GM23338 (cell line): ENCODE data around the gene BNC2. TPM values are rescaled to one million over a fixed set of nuclear protein-coding genes. Genes with fewer than 3 reads are reported as not detected.

Experiments used
- ATAC-seq: fragments of 200-7000 bp; cut with Tn5 transposase; 3 replicates; pipeline ENCODE4 v1.9.1; 2020
- DNase-seq: peaks from one replicate; pipeline ENCODE4 v3.0.0-alpha.2; 2015; ENCODE audit warnings: low spot score
- H2AFZ ChIP-seq: fragments of 200-600 bp; sonication (generic); 2 replicates; pipeline ENCODE4 v1.8.0; 2016; ENCODE audit warnings: antibody characterized with exemption, mild to moderate bottlenecking, moderate library complexity
- H3F3A ChIP-seq: fragments of 200-600 bp; sonication (generic); replicated peaks from 2 replicates; pipeline ENCODE4 v1.8.0; 2017; ENCODE audit warnings: antibody characterized with exemption, mixed run types, low read depth
- H3K27ac ChIP-seq: fragments of 200-600 bp; sonication (generic); 2 replicates; pipeline ENCODE4 v1.6.1; 2016; ENCODE audit warnings: low read depth
- H3K27me3 ChIP-seq: fragments of 200-600 bp; sonication (generic); 2 replicates; pipeline ENCODE4 v1.8.0; 2016; ENCODE audit warnings: mild to moderate bottlenecking, mixed run types, moderate library complexity; ENCODE audit not compliant: insufficient read depth
- H3K36me3 ChIP-seq: fragments of 200-600 bp; sonication (generic); 2 replicates; pipeline ENCODE4 v1.8.0; 2016; ENCODE audit warnings: mild to moderate bottlenecking; ENCODE audit not compliant: insufficient read depth
- H3K4me1 ChIP-seq: fragments of 200-600 bp; sonication (generic); 2 replicates; pipeline ENCODE4 v1.8.0; 2016; ENCODE audit warnings: mild to moderate bottlenecking, moderate library complexity; ENCODE audit not compliant: insufficient read depth
- H3K4me2 ChIP-seq: fragments of 200-600 bp; sonication (generic); 2 replicates; pipeline ENCODE4 v1.7.1; 2017; ENCODE audit warnings: mixed run types
- H3K4me3 ChIP-seq: fragments of 200-600 bp; sonication (generic); 2 replicates; pipeline ENCODE4 v1.6.1; 2016; ENCODE audit warnings: mixed run types
- H3K79me2 ChIP-seq: fragments of 200-600 bp; sonication (generic); replicated peaks from 2 replicates; pipeline ENCODE4 v1.8.0; 2017; ENCODE audit warnings: mild to moderate bottlenecking; ENCODE audit not compliant: insufficient read depth
- H3K9me2 ChIP-seq: fragments of 200-600 bp; sonication (generic); 2 replicates; pipeline ENCODE4 v1.8.0; 2017; ENCODE audit not compliant: insufficient read depth
- H4K20me1 ChIP-seq: fragments of 200-600 bp; sonication (generic); replicated peaks from 2 replicates; pipeline ENCODE4 v1.8.0; 2017; ENCODE audit warnings: mild to moderate bottlenecking; ENCODE audit not compliant: insufficient read depth
- H3K27ac Mint-ChIP-seq: 2 replicates; pipeline ENCODE4 v1.8.0; 2020; ENCODE audit warnings: inconsistent platforms, mild to moderate bottlenecking, moderate library complexity, mixed read lengths
- H3K27me3 Mint-ChIP-seq: 3 replicates; pipeline ENCODE4 v1.8.0; 2022; ENCODE audit warnings: low read depth, mild to moderate bottlenecking, moderate library complexity, mixed read lengths, inconsistent platforms; ENCODE audit not compliant: insufficient read depth, poor library complexity
- H3K36me3 Mint-ChIP-seq: 3 replicates; pipeline ENCODE4 v1.8.0; 2021; ENCODE audit warnings: low read depth, mild to moderate bottlenecking, inconsistent platforms, moderate library complexity, mixed read lengths
- H3K4me1 Mint-ChIP-seq: 3 replicates; pipeline ENCODE4 v1.8.0; 2020; ENCODE audit warnings: mild to moderate bottlenecking, inconsistent platforms, mixed read lengths
- H3K4me3 Mint-ChIP-seq: 3 replicates; pipeline ENCODE4 v1.8.0; 2021; ENCODE audit warnings: moderate library complexity, mild to moderate bottlenecking, inconsistent platforms, mixed read lengths
- H3K9me3 Mint-ChIP-seq: 3 replicates; pipeline ENCODE4 v1.8.0; 2020; ENCODE audit warnings: moderate library complexity, mild to moderate bottlenecking, inconsistent platforms, mixed read lengths
- CREB1 ChIP-seq: fragments of 250-450 bp; sonication (Bioruptor Pico); IDR thresholded peaks from 2 replicates; pipeline ENCODE4 v1.5.0; 2020; ENCODE audit warnings: low read depth, mild to moderate bottlenecking, moderate library complexity
- ETS1 ChIP-seq: IDR thresholded peaks from 2 replicates; pipeline ENCODE4 v1.6.1; 2016; ENCODE audit warnings: antibody characterized with exemption
- EZH2 ChIP-seq: fragments of 200-600 bp; sonication (generic); IDR thresholded peaks from one replicate; pipeline ENCODE4 v1.8.0; 2017; ENCODE audit warnings: antibody characterized with exemption, mild to moderate bottlenecking, low read depth; ENCODE audit not compliant: unreplicated experiment
- JUNB ChIP-seq: IDR thresholded peaks from one replicate; pipeline ENCODE4 v1.6.1; 2016; ENCODE audit warnings: antibody characterized with exemption; ENCODE audit not compliant: unreplicated experiment
- NANOG ChIP-seq: IDR thresholded peaks from 2 replicates; pipeline ENCODE4 v1.6.1; 2016; ENCODE audit warnings: antibody characterized with exemption, borderline replicate concordance
- POLR2AphosphoS5 ChIP-seq: IDR thresholded peaks from 2 replicates; pipeline ENCODE4 v1.6.1; 2016; ENCODE audit warnings: antibody characterized with exemption, low read depth
- STAT1 ChIP-seq: IDR thresholded peaks from one replicate; pipeline ENCODE4 v1.6.1; 2016; ENCODE audit warnings: antibody characterized with exemption; ENCODE audit not compliant: unreplicated experiment
- ZNF114 ChIP-seq: fragments of 250-450 bp; sonication (Bioruptor Pico); IDR thresholded peaks from 2 replicates; pipeline ENCODE4 v1.5.0; 2020; ENCODE audit warnings: mild to moderate bottlenecking, moderate library complexity
- ZNF331 ChIP-seq: fragments of 250-450 bp; sonication (Bioruptor Pico); IDR thresholded peaks from 2 replicates; pipeline ENCODE4 v1.5.0; 2020; ENCODE audit warnings: low read depth, mild to moderate bottlenecking, moderate library complexity
- polyA plus RNA-seq: library from polyadenylated mRNA; unstranded; fragments of >200 nt; fragmentation: Nextera tagmentation; extraction: Ambion mirVana; gene quantifications from 2 replicates; pipeline ENCODE4 v1.2.1, GENCODE V29; 2016
- total RNA-seq: library from RNA; depleted of rRNA; stranded (reverse); fragments of >200 nt; shearing (Covaris generic); gene quantifications from 2 replicates; pipeline ENCODE4 v1.2.3, GENCODE V29; 2014
- TF ChIP-seq, protein P1 (sequence below), 2 experiments: fragments of 200-600 bp in 1 of 2; sonication (generic) in 1 of 2; conservative IDR thresholded peaks; 2 replicates each; pipeline versions ENCODE4 v1.5.1 to v1.6.1; 2016 to 2017; ENCODE audit warnings: antibody characterized with exemption in 2 of 2, low read depth in 2 of 2, mild to moderate bottlenecking in 2 of 2, moderate library complexity in 1 of 2

The BNC2 gene
- total and polyA plus RNA-seq, 2 experiments from 2014 or later: 12.7 to 13.2 TPM

GRCh38 chr9:16418721-16419120 lies 451.7 kb downstream of the BNC2 start:
- no peak for TF ChIP-seq ZNF114
- no peak for TF ChIP-seq EZH2
- TF ChIP-seq, protein P1, sequence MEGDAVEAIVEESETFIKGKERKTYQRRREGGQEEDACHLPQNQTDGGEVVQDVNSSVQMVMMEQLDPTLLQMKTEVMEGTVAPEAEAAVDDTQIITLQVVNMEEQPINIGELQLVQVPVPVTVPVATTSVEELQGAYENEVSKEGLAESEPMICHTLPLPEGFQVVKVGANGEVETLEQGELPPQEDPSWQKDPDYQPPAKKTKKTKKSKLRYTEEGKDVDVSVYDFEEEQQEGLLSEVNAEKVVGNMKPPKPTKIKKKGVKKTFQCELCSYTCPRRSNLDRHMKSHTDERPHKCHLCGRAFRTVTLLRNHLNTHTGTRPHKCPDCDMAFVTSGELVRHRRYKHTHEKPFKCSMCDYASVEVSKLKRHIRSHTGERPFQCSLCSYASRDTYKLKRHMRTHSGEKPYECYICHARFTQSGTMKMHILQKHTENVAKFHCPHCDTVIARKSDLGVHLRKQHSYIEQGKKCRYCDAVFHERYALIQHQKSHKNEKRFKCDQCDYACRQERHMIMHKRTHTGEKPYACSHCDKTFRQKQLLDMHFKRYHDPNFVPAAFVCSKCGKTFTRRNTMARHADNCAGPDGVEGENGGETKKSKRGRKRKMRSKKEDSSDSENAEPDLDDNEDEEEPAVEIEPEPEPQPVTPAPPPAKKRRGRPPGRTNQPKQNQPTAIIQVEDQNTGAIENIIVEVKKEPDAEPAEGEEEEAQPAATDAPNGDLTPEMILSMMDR (conservative IDR thresholded peaks at IDR 0.05; ENCODE audit: low read depth in 2 of 2): no peak
- TF ChIP-seq CREB1 (CRISPR knock-in tag): no peak
- TF ChIP-seq POLR2AphosphoS5: no peak
- no peak for TF ChIP-seq JUNB
- TF ChIP-seq NANOG: no peak
- no peak for TF ChIP-seq STAT1
- Histone ChIP-seq H3K4me2 (no peak overlapping the region), H3K36me3 (no peaks in the 10 kb centered on the region), H3K4me1 (peaks cover 48% of the 10 kb centered on the region), H3K79me2 (no peaks in the 10 kb centered on the region), H3K4me3 (no peak overlapping the region), H3F3A (no peaks in the 10 kb centered on the region), H4K20me1 (no peaks in the 10 kb centered on the region), H2AFZ (no peak overlapping the region), H3K27me3 (no peaks in the 10 kb centered on the region), H3K9me2 (no peaks in the 10 kb centered on the region), H3K27ac (no peak overlapping the region)
- H3K36me3 Mint-ChIP-seq: no peaks in the 10 kb centered on the region
- H3K27ac Mint-ChIP-seq: no peak overlapping the region
- H3K27me3 Mint-ChIP-seq: no peaks in the 10 kb centered on the region
- no peak overlapping the region for H3K4me3 Mint-ChIP-seq
- no peak for ATAC-seq
- no peak for DNase-seq
- H3K4me1 Mint-ChIP-seq: peaks cover 66% of the 10 kb centered on the region
- H3K9me3 Mint-ChIP-seq: no peaks in the 10 kb centered on the region

DNA sequence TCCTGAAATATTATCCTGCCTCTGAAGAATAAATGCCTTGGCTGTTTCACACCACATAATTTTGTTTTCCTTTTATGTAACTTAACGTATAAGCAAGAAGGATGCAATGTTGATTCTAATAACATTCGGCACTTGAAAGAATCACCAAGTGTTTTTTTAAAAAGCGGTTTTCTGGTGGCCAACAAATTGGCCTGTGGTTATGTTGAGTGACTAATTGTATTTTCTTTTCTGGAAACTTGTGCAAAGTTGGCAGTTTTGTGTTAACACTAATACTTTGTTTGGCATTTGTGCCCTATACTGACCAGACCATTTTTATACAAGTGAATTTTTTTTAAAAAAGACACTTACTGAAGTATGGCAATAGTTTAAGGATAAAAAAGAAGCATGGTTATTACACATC lies 452.7 kb downstream of the BNC2 start:
- H2AFZ ChIP-seq: no peak overlapping the region
- Mint-ChIP-seq H3K9me3 (no peaks in the 10 kb centered on the region), H3K4me3 (no peak overlapping the region), H3K36me3 (no peaks in the 10 kb centered on the region), H3K27ac (peak overlapping the region; percentile 87; the same call in 1 of the 2 replicates), H3K27me3 (no peaks in the 10 kb centered on the region), H3K4me1 (peaks cover 65% of the 10 kb centered on the region)
- no peak overlapping the region for H3K4me3 ChIP-seq
- no peaks in the 10 kb centered on the region for H4K20me1 ChIP-seq
- DNase-seq (no peak), ATAC-seq (no peak)
- H3K4me1 ChIP-seq: peaks cover 48% of the 10 kb centered on the region
- no peak for TF ChIP-seq JUNB
- no peak for TF ChIP-seq ETS1
- TF ChIP-seq, protein P1 (conservative IDR thresholded peaks at IDR 0.05; ENCODE audit: low read depth in 2 of 2): no peak
- no peak for TF ChIP-seq NANOG
- no peak for TF ChIP-seq CREB1 (CRISPR knock-in tag)
- TF ChIP-seq ZNF331 (CRISPR knock-in tag): no peak
- no peaks in the 10 kb centered on the region for H3K79me2 ChIP-seq
- H3K36me3 ChIP-seq: no peaks in the 10 kb centered on the region
- H3K27me3 ChIP-seq: no peaks in the 10 kb centered on the region
- H3K27ac ChIP-seq: no peak overlapping the region
- no peaks in the 10 kb centered on the region for H3K9me2 ChIP-seq
- H3F3A ChIP-seq: no peaks in the 10 kb centered on the region
- no peak overlapping the region for H3K4me2 ChIP-seq
